Cortex of kidney (tissue), 1 donor: ENCODE data around the gene RAB6A.
"Not testable (repeated sequence)": the region's sequence is repeated elsewhere in the genome, so short reads cannot be mapped to it uniquely, and the experiment has no call there.

Experiments used
- DNase-seq: peaks from one replicate; lab custom pipeline; 2025; lab: John Stamatoyannopoulos, UW

RAB6A gene

GRCh38 chr11:73762732-73763131 lies 1.9 kb upstream of the RAB6A start:
- DNase-seq, result no peak

- no peak for DNase-seq
These were observed 600 bp upstream of the RAB6A start for GRCh38 chr11:73761403-73761945.

GRCh38 chr11:73760135-73760678 lies 667 bp downstream of the RAB6A start:
- no peak for DNase-seq

- no peak for DNase-seq
These were observed 1.2 kb downstream of the RAB6A start for GRCh38 chr11:73759610-73760134.

GRCh38 chr11:73758451-73758850 lies 2.4 kb downstream of the RAB6A start:
- no peak for DNase-seq

- DNase-seq, result no peak
These were observed 3.3 kb downstream of the RAB6A start for GRCh38 chr11:73757598-73757997.

GRCh38 chr11:73755670-73756069 lies 5.2 kb downstream of the RAB6A start:
- no peak for DNase-seq

- DNase-seq, result no peak
These were observed 6.9 kb downstream of the RAB6A start for GRCh38 chr11:73753938-73754337.

- no peak for DNase-seq
These were observed 8.0 kb downstream of the RAB6A start for GRCh38 chr11:73752903-73753302.

GRCh38 chr11:73752216-73752867 lies 8.5 kb downstream of the RAB6A start:
- no peak for DNase-seq

GRCh38 chr11:73750862-73751261 lies 10.0 kb downstream of the RAB6A start:
- not testable (repeated sequence) for DNase-seq

GRCh38 chr11:73750228-73750627 lies 10.6 kb downstream of the RAB6A start:
- DNase-seq, result no peak

- no peak for DNase-seq
These were observed 11.8 kb downstream of the RAB6A start for GRCh38 chr11:73749118-73749517.

GRCh38 chr11:73748300-73748699 lies 12.6 kb downstream of the RAB6A start:
- DNase-seq, result no peak

GRCh38 chr11:73747762-73748161 lies 13.1 kb downstream of the RAB6A start:
- DNase-seq, result no peak

- DNase-seq, result no peak
These were observed 14.2 kb downstream of the RAB6A start for GRCh38 chr11:73746701-73747100.

GRCh38 chr11:73743045-73743444 lies 17.8 kb downstream of the RAB6A start:
- DNase-seq, result no peak

GRCh38 chr11:73735959-73736358 lies 24.9 kb downstream of the RAB6A start:
- not testable (repeated sequence) for DNase-seq

- DNase-seq, result no peak
These were observed 25.9 kb downstream of the RAB6A start for GRCh38 chr11:73734993-73735392.

- DNase-seq, result not testable (repeated sequence)
These were observed 26.9 kb downstream of the RAB6A start for GRCh38 chr11:73734011-73734410.

GRCh38 chr11:73732936-73733335 lies 27.9 kb downstream of the RAB6A start:
- not testable (repeated sequence) for DNase-seq

GRCh38 chr11:73729594-73730206 lies 31.2 kb downstream of the RAB6A start:
- no peak for DNase-seq

- no peak for DNase-seq
These were observed 32.9 kb downstream of the RAB6A start for GRCh38 chr11:73728000-73728399.
